Measurements from ENCODE around the gene KRTAP5-3.

KRTAP5-3 gene

GRCh38 chr11:1650034-1650917 lies 42.0 kb upstream of the KRTAP5-3 start:
- WGBS: 84% methylated on average over 15 of the region's 15 CpGs
- Histone ChIP-seq H2BK120ac (ENCODE audit: low read depth, low read length) (no peak overlapping the region), H2BK5ac (ENCODE audit: low read depth, low read length, poor library complexity, severe bottlenecking) (no peak overlapping the region), H3K9ac (ENCODE audit: low read length) (no peak overlapping the region), H3K4me2 (ENCODE audit: low read length, poor library complexity, severe bottlenecking) (no peak overlapping the region), H3K4me1 (ENCODE audit: control insufficient read depth, insufficient read depth, low read depth, low read length) (peaks cover 10% of the 10 kb centered on the region), H3K18ac (ENCODE audit: low read depth in 1 of 2, low read length in 2 of 2) (no peak overlapping the region), H3K27ac (ENCODE audit: low read length, poor library complexity, severe bottlenecking) (no peak overlapping the region), H3K36me3 (ENCODE audit: control insufficient read depth in 1 of 2, insufficient read depth in 2 of 2, low read depth in 1 of 2, low read length in 2 of 2) (no peaks in the 10 kb centered on the region), H4K8ac (ENCODE audit: low read length) (no peak overlapping the region), H3K27me3 (ENCODE audit: control insufficient read depth in 1 of 2, insufficient read depth in 1 of 2, low read length in 2 of 2) (peaks cover 26 to 64% of the 10 kb centered on the region in 2 experiments), H3K4me3 (ENCODE audit: insufficient read depth in 1 of 2, low read depth in 1 of 2, low read length in 2 of 2) (no peak overlapping the region), H3K4ac (ENCODE audit: low read depth in 1 of 2, low read length in 2 of 2) (no peak overlapping the region), H2AFZ (ENCODE audit: low read depth, low read length) (no peak overlapping the region), H2BK15ac (ENCODE audit: low read depth, poor library complexity, severe bottlenecking) (no peak overlapping the region), H3K23ac (ENCODE audit: low read length in 2 of 2) (no peak overlapping the region), H2BK12ac (ENCODE audit: low read length in 2 of 2) (no peak overlapping the region), H4K91ac (ENCODE audit: low read length) (no peak overlapping the region), H3K79me1 (replicated peaks; ENCODE audit: low read length, poor library complexity, severe bottlenecking) (no peaks in the 10 kb centered on the region), H3K14ac (ENCODE audit: low read length in 2 of 2) (no peak overlapping the region), H2AK5ac (ENCODE audit: low read length, severe bottlenecking) (no peak overlapping the region), H3K9me3 (ENCODE audit: control insufficient read depth, low read length) (no peaks in the 10 kb centered on the region)
- no peak for DNase-seq

- no peaks in the 10 kb centered on the region for H3K9me3 ChIP-seq (ENCODE audit: control insufficient read depth, low read length)
- no peak overlapping the region for H3K27ac ChIP-seq (ENCODE audit: low read length, poor library complexity, severe bottlenecking)
- H2BK12ac ChIP-seq (ENCODE audit: low read length in 2 of 2): no peak overlapping the region
- no peak overlapping the region for H4K91ac ChIP-seq (ENCODE audit: low read length)
- no peak overlapping the region for H3K9ac ChIP-seq (ENCODE audit: low read length)
- H3K4me3 ChIP-seq (ENCODE audit: insufficient read depth in 1 of 2, low read depth in 1 of 2, low read length in 2 of 2): no peak overlapping the region
- H3K36me3 ChIP-seq (ENCODE audit: control insufficient read depth in 1 of 2, insufficient read depth in 2 of 2, low read depth in 1 of 2, low read length in 2 of 2): no peaks in the 10 kb centered on the region
- H3K79me1 ChIP-seq (replicated peaks; ENCODE audit: low read length, poor library complexity, severe bottlenecking): no peaks in the 10 kb centered on the region
- peaks cover 33 to 61% of the 10 kb centered on the region in 2 experiments for H3K27me3 ChIP-seq (ENCODE audit: control insufficient read depth in 1 of 2, insufficient read depth in 1 of 2, low read length in 2 of 2)
- no peak overlapping the region for H2BK5ac ChIP-seq (ENCODE audit: low read depth, low read length, poor library complexity, severe bottlenecking)
- no peak overlapping the region for H3K4me2 ChIP-seq (ENCODE audit: low read length, poor library complexity, severe bottlenecking)
- no peak overlapping the region for H2AFZ ChIP-seq (ENCODE audit: low read depth, low read length)
- WGBS: 93% methylated on average over 23 of the region's 28 CpGs
- no peak overlapping the region for H2BK15ac ChIP-seq (ENCODE audit: low read depth, poor library complexity, severe bottlenecking)
- H4K8ac ChIP-seq (ENCODE audit: low read length): no peak overlapping the region
- no peak overlapping the region for H3K14ac ChIP-seq (ENCODE audit: low read length in 2 of 2)
- no peak for DNase-seq
- no peak overlapping the region for H2BK120ac ChIP-seq (ENCODE audit: low read depth, low read length)
- H3K4me1 ChIP-seq (ENCODE audit: control insufficient read depth, insufficient read depth, low read depth, low read length): peaks cover 5% of the 10 kb centered on the region
- no peak overlapping the region for H3K23ac ChIP-seq (ENCODE audit: low read length in 2 of 2)
- H3K18ac ChIP-seq (ENCODE audit: low read depth in 1 of 2, low read length in 2 of 2): no peak overlapping the region
- H2AK5ac ChIP-seq (ENCODE audit: low read length, severe bottlenecking): no peak overlapping the region
- no peak overlapping the region for H3K4ac ChIP-seq (ENCODE audit: low read depth in 1 of 2, low read length in 2 of 2)
Observed at GRCh38 chr11:1648653-1649420, 40.6 kb upstream of the KRTAP5-3 start.

GRCh38 chr11:1647901-1648652 lies 39.8 kb upstream of the KRTAP5-3 start:
- no peak for DNase-seq
- H3K9me3 ChIP-seq (ENCODE audit: control insufficient read depth, low read length): no peaks in the 10 kb centered on the region
- H3K9ac ChIP-seq (ENCODE audit: low read length): no peak overlapping the region
- H3K4me3 ChIP-seq (ENCODE audit: insufficient read depth in 1 of 2, low read depth in 1 of 2, low read length in 2 of 2): no peak overlapping the region
- H3K36me3 ChIP-seq (ENCODE audit: control insufficient read depth in 1 of 2, insufficient read depth in 2 of 2, low read depth in 1 of 2, low read length in 2 of 2): no peaks in the 10 kb centered on the region
- H2BK120ac ChIP-seq (ENCODE audit: low read depth, low read length): no peak overlapping the region
- no peak overlapping the region for H2AK5ac ChIP-seq (ENCODE audit: low read length, severe bottlenecking)
- H3K4me2 ChIP-seq (ENCODE audit: low read length, poor library complexity, severe bottlenecking): no peak overlapping the region
- H3K4me1 ChIP-seq (ENCODE audit: control insufficient read depth, insufficient read depth, low read depth, low read length): peaks cover 4% of the 10 kb centered on the region
- H3K27me3 ChIP-seq (ENCODE audit: control insufficient read depth in 1 of 2, insufficient read depth in 1 of 2, low read length in 2 of 2): peaks cover 36 to 58% of the 10 kb centered on the region in 2 experiments
- no peak overlapping the region for H3K14ac ChIP-seq (ENCODE audit: low read length in 2 of 2)
- H3K27ac ChIP-seq (ENCODE audit: low read length, poor library complexity, severe bottlenecking): no peak overlapping the region
- no peak overlapping the region for H2BK5ac ChIP-seq (ENCODE audit: low read depth, low read length, poor library complexity, severe bottlenecking)
- H3K4ac ChIP-seq (ENCODE audit: low read depth in 1 of 2, low read length in 2 of 2): no peak overlapping the region
- no peak overlapping the region for H4K8ac ChIP-seq (ENCODE audit: low read length)
- no peak overlapping the region for H4K91ac ChIP-seq (ENCODE audit: low read length)
- H3K23ac ChIP-seq (ENCODE audit: low read length in 2 of 2): no peak overlapping the region
- H2AFZ ChIP-seq (ENCODE audit: low read depth, low read length): no peak overlapping the region
- no peaks in the 10 kb centered on the region for H3K79me1 ChIP-seq (replicated peaks; ENCODE audit: low read length, poor library complexity, severe bottlenecking)
- H2BK15ac ChIP-seq (ENCODE audit: low read depth, poor library complexity, severe bottlenecking): peak overlapping the region; percentile 12
- 91% methylated on average over 35 of the region's 35 CpGs for WGBS
- H2BK12ac ChIP-seq (ENCODE audit: low read length in 2 of 2): no peak overlapping the region
- no peak overlapping the region for H3K18ac ChIP-seq (ENCODE audit: low read depth in 1 of 2, low read length in 2 of 2)
